DOHH2 (cell line): ENCODE measurements around the gene SLC16A13.

ENCODE experiments used
- H3F3A ChIP-seq: fragments of 200-600 bp; sonication (generic), shearing (Covaris generic); 2 replicates; pipeline ENCODE4 v1.6.0; 2016; ENCODE audit warnings: antibody characterized with exemption, mild to moderate bottlenecking; ENCODE audit not compliant: control insufficient read depth, insufficient read depth
- H3K27ac ChIP-seq: fragments of 200-600 bp; sonication (generic); 2 replicates; pipeline ENCODE4 v1.5.1; 2014; ENCODE audit warnings: low read depth, mild to moderate bottlenecking, low read length, moderate library complexity
- H3K27me3 ChIP-seq: fragments of 200-600 bp; sonication (generic); 2 replicates; pipeline ENCODE4 v1.6.1; 2014; ENCODE audit warnings: mild to moderate bottlenecking, low read length, mixed read lengths; ENCODE audit not compliant: control insufficient read depth
- H3K36me3 ChIP-seq: fragments of 200-600 bp; sonication (generic); 2 replicates; pipeline ENCODE4 v1.6.1; 2014; ENCODE audit warnings: mild to moderate bottlenecking, low read length, moderate library complexity, mixed read lengths; ENCODE audit not compliant: control insufficient read depth
- H3K4me1 ChIP-seq: fragments of 200-600 bp; sonication (generic); 2 replicates; pipeline ENCODE4 v1.6.1; 2014; ENCODE audit warnings: mild to moderate bottlenecking, low read length, mixed read lengths; ENCODE audit not compliant: control insufficient read depth
- H3K4me2 ChIP-seq: fragments of 200-600 bp; sonication (generic); 2 replicates; pipeline ENCODE4 v1.6.0; 2014; ENCODE audit warnings: mild to moderate bottlenecking, low read length, moderate library complexity
- H3K4me3 ChIP-seq: fragments of 200-600 bp; sonication (generic); 2 replicates; pipeline ENCODE4 v1.5.1; 2014; ENCODE audit warnings: mild to moderate bottlenecking, low read length, mixed read lengths
- H3K79me2 ChIP-seq: fragments of 200-600 bp; sonication (generic); 2 replicates; pipeline ENCODE4 v1.6.1; 2014; ENCODE audit warnings: mild to moderate bottlenecking, low read length, mixed read lengths; ENCODE audit not compliant: control insufficient read depth
- H3K9me2 ChIP-seq: fragments of 200-600 bp; sonication (generic); replicated peaks from 2 replicates; pipeline ENCODE4 v1.6.1; 2014; ENCODE audit warnings: mild to moderate bottlenecking, low read length, mixed read lengths; ENCODE audit not compliant: control insufficient read depth
- H3K9me3 ChIP-seq: fragments of 200-600 bp; sonication (generic); 2 replicates; pipeline ENCODE4 v1.6.1; 2014; ENCODE audit warnings: antibody characterized with exemption, low read length, mixed read lengths; ENCODE audit not compliant: control insufficient read depth, insufficient read depth
- H4K20me1 ChIP-seq: fragments of 200-600 bp; sonication (generic); 2 replicates; pipeline ENCODE4 v1.6.0; 2014; ENCODE audit warnings: low read depth, mild to moderate bottlenecking, antibody characterized with exemption, low read length, moderate library complexity; ENCODE audit not compliant: control insufficient read depth, insufficient read depth
- CTCF ChIP-seq: fragments of 200-600 bp; sonication (generic); IDR thresholded peaks from one replicate; pipeline ENCODE4 v1.5.1; 2014; ENCODE audit warnings: antibody characterized with exemption, mild to moderate bottlenecking, low read depth, low read length; ENCODE audit not compliant: poor library complexity, severe bottlenecking
- EZH2phosphoT487 ChIP-seq: fragments of 200-600 bp; sonication (generic); IDR thresholded peaks from 2 replicates; pipeline ENCODE4 v1.6.1; 2017; ENCODE audit warnings: borderline replicate concordance, mild to moderate bottlenecking, antibody characterized with exemption, low read length, moderate library complexity, mixed read lengths

Gene SLC16A13

GRCh38 chr17:7020894-7021664 is 14.7 kb upstream of the SLC16A13 start:
- H3K27ac ChIP-seq, result no peak overlapping the region
- peaks cover 25% of the 10 kb centered on the region for H3K4me1 ChIP-seq
- H3F3A ChIP-seq, result peaks cover 5% of the 10 kb centered on the region; the same call in 1 of the 2 replicates
- H3K79me2 ChIP-seq, result no peaks in the 10 kb centered on the region
- peaks cover 7% of the 10 kb centered on the region; the same call in 1 of the 2 replicates for H3K36me3 ChIP-seq
- H4K20me1 ChIP-seq, result no peaks in the 10 kb centered on the region
- no peak for TF ChIP-seq CTCF
- peaks cover 10% of the 10 kb centered on the region for H3K27me3 ChIP-seq
- H3K9me2 ChIP-seq, result no peaks in the 10 kb centered on the region
- no peaks in the 10 kb centered on the region for H3K9me3 ChIP-seq
- H3K4me2 ChIP-seq, result peak overlapping the region; percentile 56; the same call in 1 of the 2 replicates
- no peak overlapping the region for H3K4me3 ChIP-seq

GRCh38 chr17:7021993-7022778 is 13.6 kb upstream of the SLC16A13 start:
- Histone ChIP-seq H3K9me3 (no peaks in the 10 kb centered on the region), H3F3A (peaks cover 2% of the 10 kb centered on the region; the same call in 1 of the 2 replicates), H3K4me2 (peak overlapping the region; percentile 56), H3K79me2 (no peaks in the 10 kb centered on the region), H3K9me2 (no peaks in the 10 kb centered on the region), H3K4me3 (peak overlapping the region; percentile 49), H4K20me1 (no peaks in the 10 kb centered on the region), H3K36me3 (peaks cover 2% of the 10 kb centered on the region; the same call in 1 of the 2 replicates), H3K27me3 (peaks cover 10% of the 10 kb centered on the region), H3K4me1 (peaks cover 25% of the 10 kb centered on the region), H3K27ac (no peak overlapping the region)
- TF ChIP-seq EZH2phosphoT487 (no peak), CTCF (peak; percentile 89)

- peaks cover 10% of the 10 kb centered on the region for H3K27me3 ChIP-seq
- no peaks in the 10 kb centered on the region for H3K9me3 ChIP-seq
- H3K4me2 ChIP-seq, result peak within 1 kb of the TSS; percentile 56
- H3K4me1 ChIP-seq, result peaks cover 25% of the 10 kb centered on the region
- TF ChIP-seq EZH2phosphoT487 (no peak), CTCF (no peak)
- H3K27ac ChIP-seq, result no peak within 1 kb of the TSS
- H3K79me2 ChIP-seq, result no peaks in the 10 kb centered on the region
- no peaks in the 10 kb centered on the region for H3K36me3 ChIP-seq
- peaks cover 2% of the 10 kb centered on the region; the same call in 1 of the 2 replicates for H3F3A ChIP-seq
- H4K20me1 ChIP-seq, result no peaks in the 10 kb centered on the region
- H3K9me2 ChIP-seq, result no peaks in the 10 kb centered on the region
- peak within 1 kb of the TSS; percentile 49 for H3K4me3 ChIP-seq
These were observed 12.8 kb upstream of the SLC16A13 start, which contains the start of gene BCL6B for GRCh38 chr17:7022781-7023571. BCL6B (plus strand) TSS chr17:7023050; CDS start chr17:7023672, 622 bp downstream.
